ENCODE measurements around the gene CDCA7L. TPM values are rescaled to one million over a fixed set of nuclear protein-coding genes. Genes with fewer than 3 reads are reported as not detected.

Gene CDCA7L
- total RNA-seq, 1 donor from 2014 or later: 6.1 TPM

GRCh38 chr7:21981524-21981923 is 35.8 kb upstream of the CDCA7L start:
- DNase-seq: no peak
- Mint-ChIP-seq H3K36me3 (ENCODE audit: unreplicated experiment) (no peaks in the 10 kb centered on the region), H3K9me3 (ENCODE audit: unreplicated experiment) (no peaks in the 10 kb centered on the region), H3K27me3 (ENCODE audit: unreplicated experiment) (peaks cover 2% of the 10 kb centered on the region), H3K4me3 (ENCODE audit: unreplicated experiment) (no peak overlapping the region), H3K27ac (ENCODE audit: unreplicated experiment) (no peak overlapping the region), H3K4me1 (ENCODE audit: low read depth, unreplicated experiment) (no peaks in the 10 kb centered on the region)
- TF ChIP-seq CTCF (IDR thresholded peaks at IDR 0.05; ENCODE audit: partially characterized antibody, unreplicated experiment): no peak

GRCh38 chr7:21980926-21981500 is 35.3 kb upstream of the CDCA7L start:
- Mint-ChIP-seq H3K27me3 (ENCODE audit: unreplicated experiment) (no peaks in the 10 kb centered on the region), H3K4me1 (ENCODE audit: low read depth, unreplicated experiment) (no peaks in the 10 kb centered on the region), H3K4me3 (ENCODE audit: unreplicated experiment) (no peak overlapping the region), H3K36me3 (ENCODE audit: unreplicated experiment) (no peaks in the 10 kb centered on the region), H3K9me3 (ENCODE audit: unreplicated experiment) (no peaks in the 10 kb centered on the region), H3K27ac (ENCODE audit: unreplicated experiment) (no peak overlapping the region)
- TF ChIP-seq CTCF (IDR thresholded peaks at IDR 0.05; ENCODE audit: partially characterized antibody, unreplicated experiment): no peak
- DNase-seq: no peak

GRCh38 chr7:21972397-21972784 is 26.7 kb upstream of the CDCA7L start:
- Mint-ChIP-seq H3K27ac (ENCODE audit: unreplicated experiment) (no peak overlapping the region), H3K4me1 (ENCODE audit: low read depth, unreplicated experiment) (no peaks in the 10 kb centered on the region), H3K4me3 (ENCODE audit: unreplicated experiment) (no peak overlapping the region), H3K27me3 (ENCODE audit: unreplicated experiment) (no peaks in the 10 kb centered on the region), H3K9me3 (ENCODE audit: unreplicated experiment) (no peaks in the 10 kb centered on the region), H3K36me3 (ENCODE audit: unreplicated experiment) (no peaks in the 10 kb centered on the region)
- DNase-seq: no peak
- TF ChIP-seq CTCF (IDR thresholded peaks at IDR 0.05; ENCODE audit: partially characterized antibody, unreplicated experiment): no peak

- no peak for TF ChIP-seq CTCF (IDR thresholded peaks at IDR 0.05; ENCODE audit: partially characterized antibody, unreplicated experiment)
- Mint-ChIP-seq H3K36me3 (ENCODE audit: unreplicated experiment) (no peaks in the 10 kb centered on the region), H3K9me3 (ENCODE audit: unreplicated experiment) (no peaks in the 10 kb centered on the region), H3K4me3 (ENCODE audit: unreplicated experiment) (no peak overlapping the region), H3K27me3 (ENCODE audit: unreplicated experiment) (no peaks in the 10 kb centered on the region), H3K27ac (ENCODE audit: unreplicated experiment) (no peak overlapping the region), H3K4me1 (ENCODE audit: low read depth, unreplicated experiment) (no peaks in the 10 kb centered on the region)
- DNase-seq: no peak
These were observed 26.2 kb upstream of the CDCA7L start for GRCh38 chr7:21971780-21972396.

GRCh38 chr7:21969822-21970221 is 24.1 kb upstream of the CDCA7L start:
- Mint-ChIP-seq H3K27ac (ENCODE audit: unreplicated experiment) (no peak overlapping the region), H3K9me3 (ENCODE audit: unreplicated experiment) (no peaks in the 10 kb centered on the region), H3K4me3 (ENCODE audit: unreplicated experiment) (no peak overlapping the region), H3K27me3 (ENCODE audit: unreplicated experiment) (no peaks in the 10 kb centered on the region), H3K4me1 (ENCODE audit: low read depth, unreplicated experiment) (no peaks in the 10 kb centered on the region), H3K36me3 (ENCODE audit: unreplicated experiment) (no peaks in the 10 kb centered on the region)
- DNase-seq: no peak
- no peak for TF ChIP-seq CTCF (IDR thresholded peaks at IDR 0.05; ENCODE audit: partially characterized antibody, unreplicated experiment)

Data from glutamatergic neuron (in vitro differentiated cells).